H1 (cell line): ENCODE data around the gene GABRG3. TPM values are rescaled to one million over a fixed set of nuclear protein-coding genes. Genes with fewer than 3 reads are reported as not detected.

Source experiments
- CTCF ChIA-PET: fragments of 300-600 bp; sonication (Branson Sonifier 250); formaldehyde crosslinking; loops from one replicate; lab custom pipeline; 2021; ENCODE audit not compliant: partially characterized antibody; lab: Charles Lee
- POLR2A ChIA-PET: fragments of 300-600 bp; sonication (Branson Sonifier 250); formaldehyde crosslinking; loops from one replicate; lab custom pipeline; 2021; ENCODE audit warnings: inconsistent platforms; ENCODE audit not compliant: partially characterized antibody; lab: Charles Lee
- DNase-seq, 2 experiments: peaks; one replicate each; pipeline versions ENCODE4 v3.0.0 to v3.0.0-alpha.2; 2010 to 2022; ENCODE audit warnings: low spot score in 2 of 2, low read depth in 1 of 2, mixed read lengths in 1 of 2
- FAIRE-seq: peaks from 2 replicates; lab custom pipeline; 2011; peaks lifted over from hg19 to GRCh38; lab: Jason Lieb, UNC
- H2AFZ ChIP-seq: 2 replicates; pipeline ENCODE4 v1.8.1; 2012; ENCODE audit warnings: low read length, inconsistent platforms
- H2AK5ac ChIP-seq: 2 replicates; pipeline ENCODE4 v1.6.1; 2013; ENCODE audit warnings: low read depth, low read length
- H2BK120ac ChIP-seq: replicated peaks from 2 replicates; pipeline ENCODE3; 2013; ENCODE audit warnings: low read depth, low read length, inconsistent platforms
- H2BK12ac ChIP-seq: 2 replicates; pipeline ENCODE4 v1.6.1; 2013; ENCODE audit warnings: low read depth, low read length
- H2BK15ac ChIP-seq: 2 replicates; pipeline ENCODE4 v1.6.1; 2013; ENCODE audit warnings: low read length
- H2BK20ac ChIP-seq: 2 replicates; pipeline ENCODE4 v1.6.1; 2013; ENCODE audit warnings: low read length
- H2BK5ac ChIP-seq: 2 replicates; pipeline ENCODE4 v1.6.1; 2013; ENCODE audit warnings: low read depth, low read length
- H3K14ac ChIP-seq: 2 replicates; pipeline ENCODE4 v1.6.1; 2013; ENCODE audit warnings: inconsistent platforms; ENCODE audit not compliant: insufficient read length
- H3K18ac ChIP-seq: 2 replicates; pipeline ENCODE4 v1.6.1; 2013; ENCODE audit warnings: low read length; ENCODE audit errors: extremely low read depth
- H3K23ac ChIP-seq: 2 replicates; pipeline ENCODE4 v1.6.1; 2013; ENCODE audit warnings: inconsistent platforms; ENCODE audit not compliant: insufficient read length
- H3K23me2 ChIP-seq: 2 replicates; pipeline ENCODE4 v1.6.1; 2013; ENCODE audit warnings: low read depth, low read length
- H3K27ac ChIP-seq: 2 replicates; pipeline ENCODE4 v1.6.1; 2011; ENCODE audit warnings: low read depth, low read length, inconsistent platforms
- H3K27me3 ChIP-seq, 4 experiments: replicated peaks in 1 of 4; 1 replicate in 1 of 4; 2 replicates in 3 of 4; pipeline versions ENCODE4 v1.6.1 to v1.8.1; 2011 to 2013; ENCODE audit warnings: low read length in 3 of 4, mild to moderate bottlenecking in 3 of 4, inconsistent platforms in 2 of 4, mixed read lengths in 2 of 4, moderate library complexity in 1 of 4; ENCODE audit not compliant: control insufficient read depth in 3 of 4, insufficient read depth in 3 of 4; ENCODE audit errors: extremely low read depth in 1 of 4
- H3K36me3 ChIP-seq, 4 experiments: 2 replicates each; pipeline versions ENCODE4 v1.6.1 to v1.8.1; 2011 to 2013; ENCODE audit warnings: mild to moderate bottlenecking in 4 of 4, low read length in 3 of 4, moderate library complexity in 2 of 4, control low read depth in 1 of 4, inconsistent platforms in 1 of 4; ENCODE audit not compliant: insufficient read depth in 4 of 4, control insufficient read depth in 2 of 4
- H3K4ac ChIP-seq: replicated peaks from 2 replicates; pipeline ENCODE3; 2013; ENCODE audit warnings: low read length, low read depth, mixed read lengths, inconsistent platforms; ENCODE audit not compliant: insufficient read length
- H3K4me1 ChIP-seq, 4 experiments: replicated peaks in 1 of 4; 1 replicate in 1 of 4; 2 replicates in 3 of 4; pipeline versions ENCODE4 v1.6.1 to v1.8.1; 2011 to 2013; ENCODE audit warnings: low read length in 3 of 4, inconsistent platforms in 2 of 4, mixed read lengths in 1 of 4; ENCODE audit not compliant: insufficient read depth in 4 of 4, control insufficient read depth in 3 of 4
- H3K4me2 ChIP-seq, 2 experiments: 2 replicates each; pipeline versions ENCODE4 v1.6.1 to v1.8.1; 2011 to 2013; ENCODE audit warnings: low read depth in 2 of 2, low read length in 2 of 2, control low read depth in 1 of 2, inconsistent platforms in 1 of 2, mild to moderate bottlenecking in 1 of 2; ENCODE audit not compliant: insufficient read depth in 1 of 2
- H3K4me3 ChIP-seq, 4 experiments: fragments of 200-600, 300-600 bp in 1 of 4; sonication (generic), shearing (Covaris generic), sonication (Bioruptor Twin) in 1 of 4; 2 replicates each; pipeline versions ENCODE4 v1.5.1 to v1.8.1; 2011 to 2016; ENCODE audit warnings: low read length in 4 of 4, low read depth in 3 of 4, control low read depth in 2 of 4, inconsistent platforms in 2 of 4, mild to moderate bottlenecking in 2 of 4, mixed read lengths in 1 of 4, moderate library complexity in 1 of 4; ENCODE audit not compliant: insufficient read depth in 2 of 4; ENCODE audit errors: extremely low read depth in 1 of 4
- H3K56ac ChIP-seq: replicated peaks from 2 replicates; pipeline ENCODE3; 2013; ENCODE audit warnings: low read depth, mild to moderate bottlenecking, mixed read lengths, low read length, inconsistent platforms; ENCODE audit not compliant: insufficient read length
- H3K79me1 ChIP-seq: 2 replicates; pipeline ENCODE4 v1.6.1; 2013; ENCODE audit warnings: low read depth, low read length, control low read depth
- H3K79me2 ChIP-seq, 2 experiments: 2 replicates each; pipeline versions ENCODE4 v1.6.1 to v1.8.1; 2012 to 2013; ENCODE audit warnings: low read length in 2 of 2, mild to moderate bottlenecking in 2 of 2, inconsistent platforms in 1 of 2; ENCODE audit not compliant: insufficient read depth in 2 of 2, control insufficient read depth in 1 of 2
- H3K9ac ChIP-seq, 4 experiments: replicated peaks in 1 of 4; 1 replicate in 1 of 4; 2 replicates in 3 of 4; pipeline versions ENCODE4 v1.6.1 to v1.8.1; 2011 to 2013; ENCODE audit warnings: low read depth in 3 of 4, low read length in 3 of 4, control low read depth in 2 of 4, mild to moderate bottlenecking in 2 of 4, moderate library complexity in 2 of 4, inconsistent platforms in 1 of 4; ENCODE audit errors: extremely low read depth in 1 of 4
- H3K9me3 ChIP-seq, 2 experiments: 2 replicates each; pipeline versions ENCODE4 v1.6.1 to v1.8.1; 2012 to 2013; ENCODE audit warnings: mild to moderate bottlenecking in 2 of 2, moderate library complexity in 2 of 2, control low read depth in 1 of 2, inconsistent platforms in 1 of 2, low read depth in 1 of 2, low read length in 1 of 2, mixed read lengths in 1 of 2; ENCODE audit not compliant: insufficient read depth in 2 of 2
- H4K20me1 ChIP-seq, 2 experiments: replicated peaks in 1 of 2; 2 replicates each; pipeline versions ENCODE3 to v1.8.1; 2011 to 2013; ENCODE audit warnings: inconsistent platforms in 2 of 2, low read length in 2 of 2, mild to moderate bottlenecking in 1 of 2; ENCODE audit not compliant: insufficient read depth in 2 of 2, control insufficient read depth in 1 of 2
- H4K5ac ChIP-seq: 2 replicates; pipeline ENCODE4 v1.6.1; 2013; ENCODE audit warnings: low read length, low read depth, mixed read lengths, inconsistent platforms; ENCODE audit not compliant: insufficient read length
- H4K8ac ChIP-seq: 2 replicates; pipeline ENCODE4 v1.8.0; 2013; ENCODE audit warnings: mild to moderate bottlenecking, moderate library complexity, low read length, inconsistent platforms; ENCODE audit not compliant: insufficient read depth; ENCODE audit errors: extremely low read depth
- H4K91ac ChIP-seq: replicated peaks from 2 replicates; pipeline ENCODE3; 2013; ENCODE audit warnings: low read length, mixed read lengths, inconsistent platforms; ENCODE audit not compliant: insufficient read length
- ATF2 ChIP-seq: IDR thresholded peaks from 2 replicates; pipeline ENCODE4 v1.6.1; 2012; ENCODE audit warnings: low read length, inconsistent platforms
- ATF3 ChIP-seq: IDR thresholded peaks from 2 replicates; pipeline ENCODE4 v1.6.1; 2011; ENCODE audit warnings: low read depth, mild to moderate bottlenecking, low read length; ENCODE audit not compliant: insufficient read depth
- BCL11A ChIP-seq, 2 experiments: IDR thresholded peaks; one replicate each; pipeline ENCODE4 v1.6.1; 2011; ENCODE audit warnings: low read depth in 2 of 2, low read length in 2 of 2, mild to moderate bottlenecking in 2 of 2
- CHD2 ChIP-seq: IDR thresholded peaks from 2 replicates; pipeline ENCODE4 v1.6.1; 2012; ENCODE audit warnings: low read length, improper control_type of control experiment
- CREB1 ChIP-seq: IDR thresholded peaks from 2 replicates; pipeline ENCODE4 v1.6.1; 2012; ENCODE audit warnings: inconsistent platforms
- HDAC6 ChIP-seq: IDR thresholded peaks from one replicate; pipeline ENCODE4 v1.7.1; 2012; ENCODE audit warnings: low read depth, mild to moderate bottlenecking, inconsistent platforms, low read length, moderate library complexity
- KDM1A ChIP-seq: fragments of 200-600, 300-600 bp; sonication (generic); IDR thresholded peaks from 2 replicates; pipeline ENCODE4 v1.7.1; 2016; ENCODE audit warnings: mild to moderate bottlenecking, low read length, borderline replicate concordance
- MAFK ChIP-seq: IDR thresholded peaks from 2 replicates; pipeline ENCODE4 v1.6.1; 2012; ENCODE audit warnings: low read depth, mild to moderate bottlenecking, improper control_type of control experiment, low read length
- NANOG ChIP-seq: IDR thresholded peaks from 2 replicates; pipeline ENCODE4 v1.6.1; 2011; ENCODE audit warnings: low read length, low read depth, mild to moderate bottlenecking, inconsistent platforms; ENCODE audit not compliant: insufficient read depth, poor library complexity, severe bottlenecking
- POU5F1 ChIP-seq: IDR thresholded peaks from 2 replicates; pipeline ENCODE4 v1.6.1; 2011; ENCODE audit warnings: low read depth, mild to moderate bottlenecking, low read length, moderate library complexity
- RAD21 ChIP-seq, 2 experiments: IDR thresholded peaks in 1 of 2; conservative IDR thresholded peaks in 1 of 2; 2 replicates each; pipeline ENCODE4 v1.6.1; 2011; ENCODE audit warnings: low read depth in 2 of 2, low read length in 2 of 2, improper control_type of control experiment in 1 of 2, inconsistent platforms in 1 of 2, mild to moderate bottlenecking in 1 of 2, moderate library complexity in 1 of 2
- SIX5 ChIP-seq: IDR thresholded peaks from 2 replicates; pipeline ENCODE4 v1.6.1; 2011; ENCODE audit warnings: mild to moderate bottlenecking, low read depth, low read length
- SUZ12 ChIP-seq: fragments of 200-600 bp; sonication (generic); IDR thresholded peaks from 2 replicates; pipeline ENCODE4 v1.6.1; 2012; ENCODE audit warnings: mild to moderate bottlenecking, inconsistent platforms, low read length, moderate library complexity, mixed read lengths
- WGBS, 2 experiments: shearing (Covaris generic) in 1 of 2; methylation state at CpG; one replicate each; pipeline versions ENCODE4 v1.1.6 to v1.1.7; 2013 to 2015; ENCODE audit warnings: low lambda C conversion rate in 2 of 2, mixed read lengths in 2 of 2, inconsistent platforms in 1 of 2, low coverage in 1 of 2, missing lambda C conversion rate in 1 of 2; ENCODE audit not compliant: insufficient replicate concordance in 2 of 2, insufficient coverage in 1 of 2, insufficient read length in 1 of 2; ENCODE audit errors: extremely low coverage in 1 of 2, missing lambda C conversion rate in 1 of 2; 5-methylcytosine and 5-hydroxymethylcytosine counted together
- polyA plus RNA-seq, 7 experiments: library from polyadenylated mRNA; depleted of rRNA in 3 of 7; stranded (reverse) in 5 of 7; unstranded in 2 of 7; fragments of >200 nt in 5 of 7; fragments of 200-250 nt in 2 of 7; gene quantifications; 1 replicate in 5 of 7; 2 replicates in 1 of 7; 4 replicates in 1 of 7; pipeline versions ENCODE4 v1.2.1 to v1.2.3, GENCODE V29; 2011 to 2013; ENCODE audit warnings: missing spikeins in 2 of 7, mixed read lengths in 2 of 7
- total RNA-seq: library from RNA; stranded (reverse); fragmentation: NEBNext Ultra II Directional; extraction: Animal tissue kit (Norgen Biotek cat#: 25700); gene quantifications from 2 replicates; pipeline ENCODE4 v1.2.1, GENCODE V29; 2021

Gene GABRG3
- total and polyA plus RNA-seq, 2 of the 8 experiments (the other 6 are each of a cell fraction or from before 2014, with no cell fraction given), result 0.17 to 0.80 TPM

GRCh38 chr15:27570746-27571145, 599.8 kb downstream of the GABRG3 start:
- Histone ChIP-seq H4K5ac (no peak overlapping the region), H4K91ac (no peak overlapping the region), H3K9ac (no peak overlapping the region), H2AK5ac (no peak overlapping the region), H2AFZ (no peak overlapping the region), H3K4me3 (no peak overlapping the region), H4K20me1 (no peaks in the 10 kb centered on the region), H2BK5ac (no peak overlapping the region), H3K56ac (no peak overlapping the region), H3K23ac (no peak overlapping the region), H3K27me3 (no peaks in the 10 kb centered on the region), H3K4me2 (no peak overlapping the region), H4K8ac (no peak overlapping the region), H2BK12ac (no peak overlapping the region), H2BK15ac (no peak overlapping the region), H3K27ac (no peak overlapping the region), H3K14ac (no peak overlapping the region), H3K4ac (no peak overlapping the region), H2BK120ac (no peak overlapping the region), H3K79me1 (no peaks in the 10 kb centered on the region), H2BK20ac (no peak overlapping the region), H3K9me3 (no peaks in the 10 kb centered on the region), H3K23me2 (no peaks in the 10 kb centered on the region), H3K18ac (no peak overlapping the region), H3K79me2 (no peaks in the 10 kb centered on the region), H3K4me1 (no peaks in the 10 kb centered on the region), H3K36me3 (no peaks in the 10 kb centered on the region)
- DNase-seq, result no peak
- 88% methylated on average over 4 of the region's 4 CpGs; no CpG with 5 or more reads in 1 of the 2 experiments for WGBS, 2 experiments
- FAIRE-seq, result no peak
- CTCF ChIA-PET, result no interaction called here
- POLR2A ChIA-PET, result no interaction called here
- TF ChIP-seq BCL11A (IDR thresholded peaks at IDR 0.05; ENCODE audit: low read depth in 2 of 2, low read length in 2 of 2) (no peak), ATF3 (no peak), POU5F1 (no peak), RAD21 (IDR thresholded peaks at IDR 0.05 in 1 of 2, conservative IDR thresholded peaks at IDR 0.05 in 1 of 2; ENCODE audit: low read depth in 2 of 2, low read length in 2 of 2) (no peak), HDAC6 (no peak), ATF2 (no peak), SIX5 (no peak), CHD2 (no peak), SUZ12 (no peak), MAFK (no peak), NANOG (no peak), KDM1A (no peak), CREB1 (no peak)
